ENCODE data around the gene DISP2.

Gene DISP2

GRCh38 chr15:40413036-40413435 is 55.0 kb downstream of the DISP2 start:
- Histone ChIP-seq H3K4me2 (ENCODE audit: low read length, poor library complexity, severe bottlenecking) (no peak overlapping the region), H2BK12ac (ENCODE audit: low read length in 2 of 2) (no peak overlapping the region), H2AFZ (ENCODE audit: low read depth, low read length) (no peak overlapping the region), H3K4me3 (ENCODE audit: insufficient read depth in 1 of 2, low read depth in 1 of 2, low read length in 2 of 2) (no peak overlapping the region), H3K4me1 (ENCODE audit: control insufficient read depth, insufficient read depth, low read depth, low read length) (peaks cover 2% of the 10 kb centered on the region), H3K4ac (ENCODE audit: low read depth in 1 of 2, low read length in 2 of 2) (no peak overlapping the region), H3K14ac (ENCODE audit: low read length in 2 of 2) (no peak overlapping the region), H3K27ac (ENCODE audit: low read length, poor library complexity, severe bottlenecking) (no peak overlapping the region), H3K18ac (ENCODE audit: low read depth in 1 of 2, low read length in 2 of 2) (no peak overlapping the region), H3K9ac (ENCODE audit: low read length) (no peak overlapping the region), H3K36me3 (ENCODE audit: control insufficient read depth in 1 of 2, insufficient read depth in 2 of 2, low read depth in 1 of 2, low read length in 2 of 2) (peaks cover 80 to 92% of the 10 kb centered on the region in 2 experiments), H2AK5ac (ENCODE audit: low read length, severe bottlenecking) (no peak overlapping the region), H3K9me3 (ENCODE audit: control insufficient read depth, low read length) (no peaks in the 10 kb centered on the region), H2BK5ac (ENCODE audit: low read depth, low read length, poor library complexity, severe bottlenecking) (no peak overlapping the region), H3K23ac (ENCODE audit: low read length in 2 of 2) (no peak overlapping the region), H2BK120ac (ENCODE audit: low read depth, low read length) (no peak overlapping the region), H4K91ac (ENCODE audit: low read length) (no peak overlapping the region), H2BK15ac (ENCODE audit: low read depth, poor library complexity, severe bottlenecking) (no peak overlapping the region), H4K8ac (ENCODE audit: low read length) (no peak overlapping the region), H3K27me3 (ENCODE audit: control insufficient read depth in 1 of 2, insufficient read depth in 1 of 2, low read length in 2 of 2) (no peaks in the 10 kb centered on the region), H3K79me1 (replicated peaks; ENCODE audit: low read length, poor library complexity, severe bottlenecking) (peaks cover 32% of the 10 kb centered on the region)
- WGBS, result 97% methylated on average over 7 of the region's 9 CpGs
- DNase-seq, result no peak

- no peak overlapping the region for H3K4ac ChIP-seq (ENCODE audit: low read depth in 1 of 2, low read length in 2 of 2)
- H3K4me3 ChIP-seq (ENCODE audit: insufficient read depth in 1 of 2, low read depth in 1 of 2, low read length in 2 of 2), result no peak overlapping the region
- H3K4me2 ChIP-seq (ENCODE audit: low read length, poor library complexity, severe bottlenecking), result no peak overlapping the region
- no peak overlapping the region for H3K9ac ChIP-seq (ENCODE audit: low read length)
- no peak overlapping the region for H2AFZ ChIP-seq (ENCODE audit: low read depth, low read length)
- H4K8ac ChIP-seq (ENCODE audit: low read length), result no peak overlapping the region
- no peak for DNase-seq
- no peak overlapping the region for H3K14ac ChIP-seq (ENCODE audit: low read length in 2 of 2)
- no peaks in the 10 kb centered on the region for H3K27me3 ChIP-seq (ENCODE audit: control insufficient read depth in 1 of 2, insufficient read depth in 1 of 2, low read length in 2 of 2)
- H3K18ac ChIP-seq (ENCODE audit: low read depth in 1 of 2, low read length in 2 of 2), result no peak overlapping the region
- 94% methylated on average over 4 of the region's 7 CpGs for WGBS
- H2BK120ac ChIP-seq (ENCODE audit: low read depth, low read length), result no peak overlapping the region
- H2BK5ac ChIP-seq (ENCODE audit: low read depth, low read length, poor library complexity, severe bottlenecking), result no peak overlapping the region
- H3K4me1 ChIP-seq (ENCODE audit: control insufficient read depth, insufficient read depth, low read depth, low read length), result peaks cover 2% of the 10 kb centered on the region
- H3K79me1 ChIP-seq (replicated peaks; ENCODE audit: low read length, poor library complexity, severe bottlenecking), result peaks cover 21% of the 10 kb centered on the region
- H2BK12ac ChIP-seq (ENCODE audit: low read length in 2 of 2), result no peak overlapping the region
- no peak overlapping the region for H3K27ac ChIP-seq (ENCODE audit: low read length, poor library complexity, severe bottlenecking)
- H2AK5ac ChIP-seq (ENCODE audit: low read length, severe bottlenecking), result no peak overlapping the region
- peaks cover 75 to 83% of the 10 kb centered on the region in 2 experiments for H3K36me3 ChIP-seq (ENCODE audit: control insufficient read depth in 1 of 2, insufficient read depth in 2 of 2, low read depth in 1 of 2, low read length in 2 of 2)
- H3K9me3 ChIP-seq (ENCODE audit: control insufficient read depth, low read length), result no peaks in the 10 kb centered on the region
- H2BK15ac ChIP-seq (ENCODE audit: low read depth, poor library complexity, severe bottlenecking), result no peak overlapping the region
- H4K91ac ChIP-seq (ENCODE audit: low read length), result no peak overlapping the region
- no peak overlapping the region for H3K23ac ChIP-seq (ENCODE audit: low read length in 2 of 2)
Measured at GRCh38 chr15:40414816-40415215, 56.8 kb downstream of the DISP2 start.

GRCh38 chr15:40415226-40415625 is 57.2 kb downstream of the DISP2 start:
- H2BK5ac ChIP-seq (ENCODE audit: low read depth, low read length, poor library complexity, severe bottlenecking), result no peak overlapping the region
- H4K8ac ChIP-seq (ENCODE audit: low read length), result no peak overlapping the region
- no peaks in the 10 kb centered on the region for H3K27me3 ChIP-seq (ENCODE audit: control insufficient read depth in 1 of 2, insufficient read depth in 1 of 2, low read length in 2 of 2)
- no peak overlapping the region for H4K91ac ChIP-seq (ENCODE audit: low read length)
- no peak overlapping the region for H2AFZ ChIP-seq (ENCODE audit: low read depth, low read length)
- H3K9me3 ChIP-seq (ENCODE audit: control insufficient read depth, low read length), result no peaks in the 10 kb centered on the region
- H2BK120ac ChIP-seq (ENCODE audit: low read depth, low read length), result no peak overlapping the region
- no peak overlapping the region for H3K14ac ChIP-seq (ENCODE audit: low read length in 2 of 2)
- H3K23ac ChIP-seq (ENCODE audit: low read length in 2 of 2), result no peak overlapping the region
- H3K4me3 ChIP-seq (ENCODE audit: insufficient read depth in 1 of 2, low read depth in 1 of 2, low read length in 2 of 2), result no peak overlapping the region
- H2AK5ac ChIP-seq (ENCODE audit: low read length, severe bottlenecking), result no peak overlapping the region
- no peak overlapping the region for H3K18ac ChIP-seq (ENCODE audit: low read depth in 1 of 2, low read length in 2 of 2)
- H3K9ac ChIP-seq (ENCODE audit: low read length), result no peak overlapping the region
- H3K36me3 ChIP-seq (ENCODE audit: control insufficient read depth in 1 of 2, insufficient read depth in 2 of 2, low read depth in 1 of 2, low read length in 2 of 2), result peaks cover 75 to 79% of the 10 kb centered on the region in 2 experiments
- no peak overlapping the region for H2BK15ac ChIP-seq (ENCODE audit: low read depth, poor library complexity, severe bottlenecking)
- no peak overlapping the region for H3K4me2 ChIP-seq (ENCODE audit: low read length, poor library complexity, severe bottlenecking)
- 98% methylated on average over 10 of the region's 10 CpGs for WGBS
- H3K27ac ChIP-seq (ENCODE audit: low read length, poor library complexity, severe bottlenecking), result no peak overlapping the region
- DNase-seq, result no peak
- H3K4ac ChIP-seq (ENCODE audit: low read depth in 1 of 2, low read length in 2 of 2), result no peak overlapping the region
- no peak overlapping the region for H2BK12ac ChIP-seq (ENCODE audit: low read length in 2 of 2)
- H3K4me1 ChIP-seq (ENCODE audit: control insufficient read depth, insufficient read depth, low read depth, low read length), result peaks cover 2% of the 10 kb centered on the region
- H3K79me1 ChIP-seq (replicated peaks; ENCODE audit: low read length, poor library complexity, severe bottlenecking), result peaks cover 18% of the 10 kb centered on the region

GRCh38 chr15:40416056-40416455 is 58.0 kb downstream of the DISP2 start:
- Histone ChIP-seq H3K14ac (ENCODE audit: low read length in 2 of 2) (no peak overlapping the region), H3K36me3 (ENCODE audit: control insufficient read depth in 1 of 2, insufficient read depth in 2 of 2, low read depth in 1 of 2, low read length in 2 of 2) (peaks cover 69 to 71% of the 10 kb centered on the region in 2 experiments), H2AK5ac (ENCODE audit: low read length, severe bottlenecking) (no peak overlapping the region), H3K4ac (ENCODE audit: low read depth in 1 of 2, low read length in 2 of 2) (no peak overlapping the region), H2BK120ac (ENCODE audit: low read depth, low read length) (no peak overlapping the region), H3K9me3 (ENCODE audit: control insufficient read depth, low read length) (no peaks in the 10 kb centered on the region), H2BK15ac (ENCODE audit: low read depth, poor library complexity, severe bottlenecking) (no peak overlapping the region), H2BK12ac (ENCODE audit: low read length in 2 of 2) (no peak overlapping the region), H3K23ac (ENCODE audit: low read length in 2 of 2) (no peak overlapping the region), H3K79me1 (replicated peaks; ENCODE audit: low read length, poor library complexity, severe bottlenecking) (peaks cover 13% of the 10 kb centered on the region), H3K18ac (ENCODE audit: low read depth in 1 of 2, low read length in 2 of 2) (no peak overlapping the region), H3K27me3 (ENCODE audit: control insufficient read depth in 1 of 2, insufficient read depth in 1 of 2, low read length in 2 of 2) (no peaks in the 10 kb centered on the region), H2AFZ (ENCODE audit: low read depth, low read length) (no peak overlapping the region), H3K9ac (ENCODE audit: low read length) (no peak overlapping the region), H4K91ac (ENCODE audit: low read length) (no peak overlapping the region), H3K4me1 (ENCODE audit: control insufficient read depth, insufficient read depth, low read depth, low read length) (peaks cover 3% of the 10 kb centered on the region), H3K27ac (ENCODE audit: low read length, poor library complexity, severe bottlenecking) (no peak overlapping the region), H3K4me3 (ENCODE audit: insufficient read depth in 1 of 2, low read depth in 1 of 2, low read length in 2 of 2) (no peak overlapping the region), H3K4me2 (ENCODE audit: low read length, poor library complexity, severe bottlenecking) (no peak overlapping the region), H4K8ac (ENCODE audit: low read length) (no peak overlapping the region), H2BK5ac (ENCODE audit: low read depth, low read length, poor library complexity, severe bottlenecking) (no peak overlapping the region)
- 97% methylated on average over 14 of the region's 14 CpGs for WGBS
- DNase-seq, result no peak

All from mesenchymal stem cell (in vitro differentiated cells and primary cell).